Kidney (tissue), 14 donors: Measurements from ENCODE around the gene TMEM88. TPM values are rescaled to one million over a fixed set of nuclear protein-coding genes. Genes with fewer than 3 reads are reported as not detected.

ENCODE experiments used
- DNase-seq, 5 donors: peaks; one replicate each; pipeline ENCODE4 v3.0.0-alpha.2; 2013 to 2020
- FAIRE-seq: peaks from 2 replicates; lab custom pipeline; 2012; peaks lifted over from hg19 to GRCh38; lab: Jason Lieb, UNC
- H3K27ac ChIP-seq, 2 donors: one replicate each; pipeline ENCODE4 v1.7.0; 2013; ENCODE audit warnings: low read depth in 2 of 2, low read length in 2 of 2, inconsistent platforms in 1 of 2
- H3K27me3 ChIP-seq: one replicate; pipeline ENCODE4 v1.7.1; 2013; ENCODE audit warnings: low read length, inconsistent platforms; ENCODE audit not compliant: control insufficient read depth, insufficient read depth
- H3K36me3 ChIP-seq, 3 donors: one replicate each; pipeline versions ENCODE4 v1.7.0 to v1.7.1; 2013; ENCODE audit warnings: low read length in 3 of 3, control low read depth in 1 of 3, inconsistent platforms in 1 of 3; ENCODE audit not compliant: insufficient read depth in 3 of 3, control insufficient read depth in 2 of 3
- H3K4me1 ChIP-seq, 3 donors: one replicate each; pipeline versions ENCODE4 v1.7.0 to v1.7.1; 2013; ENCODE audit warnings: low read length in 3 of 3, inconsistent platforms in 1 of 3, low read depth in 1 of 3; ENCODE audit not compliant: control insufficient read depth in 2 of 3, insufficient read depth in 2 of 3
- H3K4me3 ChIP-seq, 3 donors: one replicate each; pipeline versions ENCODE4 v1.7.0 to v1.8.1; 2013; ENCODE audit warnings: low read length in 3 of 3, control low read depth in 1 of 3, inconsistent platforms in 1 of 3
- H3K9ac ChIP-seq, 3 donors: one replicate each; pipeline versions ENCODE4 v1.7.0 to v1.7.1; 2013; ENCODE audit warnings: low read length in 3 of 3, control low read depth in 1 of 3, inconsistent platforms in 1 of 3
- H3K9me3 ChIP-seq, 3 donors: one replicate each; pipeline versions ENCODE4 v1.7.0 to v1.7.1; 2013; ENCODE audit warnings: low read length in 3 of 3, control low read depth in 1 of 3, inconsistent platforms in 1 of 3; ENCODE audit not compliant: control insufficient read depth in 2 of 3, insufficient read depth in 1 of 3
- CTCF ChIP-seq: IDR thresholded peaks from 3 replicates; pipeline ENCODE4 v1.5.1; 2012; ENCODE audit warnings: mild to moderate bottlenecking, moderate library complexity, borderline replicate concordance; ENCODE audit not compliant: insufficient read depth; ENCODE audit errors: extremely low read depth
- intact Hi-C: fragments of 100-400 bp; cut with DNase I; formaldehyde crosslinking; loops from one replicate; pipeline ENCODE4 v1.11.1; 2022
- polyA plus RNA-seq: library from polyadenylated mRNA; stranded (reverse); fragments of 350-450 nt; fragmentation: Illumina TruSeq; extraction: RNeasy Lipid Tissue Mini Kit (QIAGEN cat#74804); gene quantifications from one replicate; pipeline ENCODE4 v1.2.3, GENCODE V29; 2014; ENCODE audit warnings: low read depth, low replicate concordance; ENCODE audit not compliant: insufficient read depth
- total RNA-seq: library from RNA; stranded (reverse); fragmentation: NEBNext Ultra II Directional; extraction: Animal tissue kit (Norgen Biotek cat#: 25700); gene quantifications from one replicate; pipeline ENCODE4 v1.2.1, GENCODE V29; 2021
- donor health status: control.
- donor health status: control.
- donor health status: control.
- donor health status: control.
- donor health status: control.
- donor health status: DM: yes; HTN: yes; CAD: no.
- donor health status: Normal renal cell carcinoma (clear cell type).

Gene TMEM88
- total and polyA plus RNA-seq, 2 donors from 2014 or later: 17.6 to 59.8 TPM

GRCh38 chr17:7839876-7840261 is 15.0 kb upstream of the TMEM88 start:
- Histone ChIP-seq H3K27ac (no peak overlapping the region), H3K27me3 (no peaks in the 10 kb centered on the region), H3K4me1 (peaks cover 7 to 36% (median 13%) of the 10 kb centered on the region in 3 donors), H3K9me3 (no peaks in the 10 kb centered on the region), H3K9ac (no peak overlapping the region), H3K4me3 (no peak overlapping the region), H3K36me3 (peaks cover 0 to 6% (median 0%) of the 10 kb centered on the region in 3 donors)
- FAIRE-seq: no peak
- peak in 1 of 5 donors; percentile 53 for DNase-seq
- no peak for TF ChIP-seq CTCF
- intact Hi-C loops: no loop called here

GRCh38 chr17:7840441-7840840 is 14.4 kb upstream of the TMEM88 start:
- intact Hi-C loops: no loop called here
- FAIRE-seq: no peak

GRCh38 chr17:7840875-7841274 is 14.0 kb upstream of the TMEM88 start:
- TF ChIP-seq CTCF: no peak
- peak overlapping the region; percentile 21 to 99 (median 74) for H3K9ac ChIP-seq
- FAIRE-seq: no peak

More at GRCh38 chr17:7840441-7840840, 14.4 kb upstream of the TMEM88 start:
- no peak overlapping the region for H3K4me3 ChIP-seq
- H3K27ac ChIP-seq: peak overlapping the region in 1 of 2 donors; percentile 97
- no peak for TF ChIP-seq CTCF
- DNase-seq: no peak
- no peak overlapping the region for H3K9ac ChIP-seq
- H3K27me3 ChIP-seq: no peaks in the 10 kb centered on the region
- H3K9me3 ChIP-seq: no peaks in the 10 kb centered on the region
- H3K36me3 ChIP-seq: peaks cover 0 to 6% (median 0%) of the 10 kb centered on the region in 3 donors
- H3K4me1 ChIP-seq: peaks cover 7 to 42% (median 18%) of the 10 kb centered on the region in 3 donors

More at GRCh38 chr17:7840875-7841274, 14.0 kb upstream of the TMEM88 start:
- Histone ChIP-seq H3K4me3 (peak overlapping the region; percentile 63 to 94 (median 75)), H3K36me3 (peaks cover 0 to 6% (median 0%) of the 10 kb centered on the region in 3 donors), H3K9me3 (no peaks in the 10 kb centered on the region), H3K27me3 (no peaks in the 10 kb centered on the region), H3K4me1 (peaks cover 7 to 45% (median 21%) of the 10 kb centered on the region in 3 donors), H3K27ac (peak overlapping the region; percentile 97 to 99)
- no peak for DNase-seq
- intact Hi-C loops: no loop called here
